HEK293T (cell line): Measurements from ENCODE around the gene CRTAC1.

Source experiments
- CTCF ChIA-PET: fragments of 350-600 bp; formaldehyde crosslinking; extraction: SDS; loops from one replicate; lab custom pipeline; 2021; ENCODE audit warnings: antibody characterized with exemption, inconsistent platforms; lab: Yijun Ruan, JAX
- POLR2A ChIA-PET: fragments of 350-600 bp; formaldehyde crosslinking; extraction: SDS; loops from one replicate; lab custom pipeline; 2020; ENCODE audit warnings: antibody characterized with exemption, inconsistent platforms; lab: Yijun Ruan, JAX
- DNase-seq: peaks from one replicate; pipeline ENCODE4 v3.0.0; 2012; ENCODE audit warnings: mixed read lengths; ENCODE audit errors: extremely low spot score
- ARNT ChIP-seq: fragments of 450-650 bp; IDR thresholded peaks from 2 replicates; pipeline ENCODE4 v1.6.1; 2017; ENCODE audit warnings: mild to moderate bottlenecking
- BHLHE40 ChIP-seq: fragments of 450-650 bp; IDR thresholded peaks from 2 replicates; pipeline ENCODE4 v1.6.1; 2016; ENCODE audit warnings: mild to moderate bottlenecking, moderate library complexity, borderline replicate concordance
- CTBP1 ChIP-seq: fragments of 450-650 bp; IDR thresholded peaks from 2 replicates; pipeline ENCODE4 v1.6.1; 2016; ENCODE audit warnings: borderline replicate concordance
- ELF4 ChIP-seq: fragments of 450-650 bp; IDR thresholded peaks from 2 replicates; pipeline ENCODE4 v1.6.1; 2017; ENCODE audit warnings: antibody characterized with exemption
- FOXA1 ChIP-seq: fragments of 450-650 bp; IDR thresholded peaks from 2 replicates; pipeline ENCODE4 v1.6.1; 2016; ENCODE audit warnings: mild to moderate bottlenecking
- FOXK2 ChIP-seq: fragments of 450-650 bp; IDR thresholded peaks from 2 replicates; pipeline ENCODE4 v1.6.1; 2016; ENCODE audit warnings: mild to moderate bottlenecking
- FOXM1 ChIP-seq: fragments of 450-650 bp; IDR thresholded peaks from 2 replicates; pipeline ENCODE4 v1.6.1; 2017; ENCODE audit warnings: mild to moderate bottlenecking, borderline replicate concordance
- HDGF ChIP-seq: fragments of 450-650 bp; IDR thresholded peaks from 2 replicates; pipeline ENCODE4 v1.6.1; 2017; ENCODE audit warnings: antibody characterized with exemption, borderline replicate concordance
- L3MBTL2 ChIP-seq: fragments of 450-650 bp; conservative IDR thresholded peaks from 2 replicates; pipeline ENCODE4 v1.6.1; 2016; ENCODE audit warnings: mild to moderate bottlenecking
- LEF1 ChIP-seq: fragments of 450-650 bp; IDR thresholded peaks from 2 replicates; pipeline ENCODE4 v1.6.1; 2017; ENCODE audit warnings: mild to moderate bottlenecking, borderline replicate concordance
- NFRKB ChIP-seq: fragments of 450-650 bp; IDR thresholded peaks from 2 replicates; pipeline ENCODE4 v1.6.1; 2016; ENCODE audit warnings: mild to moderate bottlenecking, moderate library complexity
- SP1 ChIP-seq: fragments of 450-650 bp; IDR thresholded peaks from 2 replicates; pipeline ENCODE4 v1.6.1; 2017
- SUZ12 ChIP-seq: fragments of 450-650 bp; IDR thresholded peaks from 2 replicates; pipeline ENCODE4 v1.6.1; 2016; ENCODE audit warnings: mild to moderate bottlenecking
- TARDBP ChIP-seq: fragments of 450-650 bp; IDR thresholded peaks from 2 replicates; pipeline ENCODE4 v1.6.1; 2016
- ZNF384 ChIP-seq: fragments of 450-650 bp; IDR thresholded peaks from 2 replicates; pipeline ENCODE4 v1.6.1; 2016
- TF ChIP-seq, protein P1 (sequence below): fragments of 450-650 bp; IDR thresholded peaks from 2 replicates; pipeline ENCODE4 v1.6.1; 2016

CRTAC1 gene

DNA sequence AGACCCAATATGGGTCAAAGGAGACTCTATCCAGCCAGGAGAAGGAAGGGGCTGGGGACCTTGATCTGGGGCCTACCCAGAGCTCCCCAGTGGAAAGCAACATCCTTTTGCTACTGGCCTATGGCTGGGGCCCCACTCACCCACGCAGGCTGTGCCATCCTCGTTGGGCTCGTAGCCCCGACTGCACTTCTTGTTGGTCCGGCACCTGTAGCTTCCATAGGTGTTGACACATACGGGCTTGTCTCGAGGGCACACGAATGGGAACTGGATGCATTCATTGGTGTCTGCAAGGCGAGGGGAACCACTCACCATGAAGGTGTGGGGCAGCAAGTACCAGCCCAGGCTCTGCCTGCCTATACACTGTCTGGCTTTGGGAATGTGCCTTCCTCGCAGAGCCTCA lies 150.3 kb downstream of the CRTAC1 start:
- ChIA-PET POLR2A (no interaction called here), CTCF (no interaction called here)
- no peak for DNase-seq
- TF ChIP-seq FOXA1 = no peak
- TF ChIP-seq, protein P1, sequence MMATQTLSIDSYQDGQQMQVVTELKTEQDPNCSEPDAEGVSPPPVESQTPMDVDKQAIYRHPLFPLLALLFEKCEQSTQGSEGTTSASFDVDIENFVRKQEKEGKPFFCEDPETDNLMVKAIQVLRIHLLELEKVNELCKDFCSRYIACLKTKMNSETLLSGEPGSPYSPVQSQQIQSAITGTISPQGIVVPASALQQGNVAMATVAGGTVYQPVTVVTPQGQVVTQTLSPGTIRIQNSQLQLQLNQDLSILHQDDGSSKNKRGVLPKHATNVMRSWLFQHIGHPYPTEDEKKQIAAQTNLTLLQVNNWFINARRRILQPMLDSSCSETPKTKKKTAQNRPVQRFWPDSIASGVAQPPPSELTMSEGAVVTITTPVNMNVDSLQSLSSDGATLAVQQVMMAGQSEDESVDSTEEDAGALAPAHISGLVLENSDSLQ = no peak
- no peak for TF ChIP-seq FOXK2
- TF ChIP-seq ARNT = no peak
- TF ChIP-seq HDGF = no peak
- no peak for TF ChIP-seq L3MBTL2

DNA sequence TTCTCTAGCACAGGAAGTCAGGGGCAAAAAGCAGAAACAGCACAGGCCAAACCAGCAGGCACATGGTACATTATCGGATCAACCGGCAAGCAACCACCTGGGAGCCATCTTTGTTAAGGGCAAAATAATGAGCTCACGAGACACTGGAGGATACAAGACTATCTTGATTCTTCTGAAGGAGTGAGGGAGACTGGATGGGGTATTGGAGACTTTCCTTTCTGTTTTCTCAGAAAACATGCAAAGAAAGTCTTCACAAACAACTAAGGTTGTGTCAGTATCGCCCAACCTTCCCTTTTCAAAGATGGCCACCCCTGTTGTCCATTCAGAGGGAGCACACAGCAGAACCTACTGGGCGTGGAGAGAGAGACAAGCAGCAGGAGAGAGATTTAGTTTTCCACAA lies 151.2 kb downstream of the CRTAC1 start:
- ChIA-PET POLR2A (no interaction called here), CTCF (no interaction called here)
- no peak for DNase-seq
- TF ChIP-seq FOXK2 = no peak
- no peak for TF ChIP-seq ARNT
- TF ChIP-seq L3MBTL2 = no peak
- no peak for TF ChIP-seq CTBP1
- TF ChIP-seq, protein P1 = no peak
- no peak for TF ChIP-seq HDGF
- TF ChIP-seq FOXM1 = no peak
- no peak for TF ChIP-seq TARDBP
- no peak for TF ChIP-seq FOXA1
- no peak for TF ChIP-seq BHLHE40
- TF ChIP-seq SUZ12 = no peak
- TF ChIP-seq LEF1 = no peak
- no peak for TF ChIP-seq ELF4
- no peak for TF ChIP-seq SP1
- TF ChIP-seq ZNF384 = no peak
- TF ChIP-seq NFRKB = no peak

DNA sequence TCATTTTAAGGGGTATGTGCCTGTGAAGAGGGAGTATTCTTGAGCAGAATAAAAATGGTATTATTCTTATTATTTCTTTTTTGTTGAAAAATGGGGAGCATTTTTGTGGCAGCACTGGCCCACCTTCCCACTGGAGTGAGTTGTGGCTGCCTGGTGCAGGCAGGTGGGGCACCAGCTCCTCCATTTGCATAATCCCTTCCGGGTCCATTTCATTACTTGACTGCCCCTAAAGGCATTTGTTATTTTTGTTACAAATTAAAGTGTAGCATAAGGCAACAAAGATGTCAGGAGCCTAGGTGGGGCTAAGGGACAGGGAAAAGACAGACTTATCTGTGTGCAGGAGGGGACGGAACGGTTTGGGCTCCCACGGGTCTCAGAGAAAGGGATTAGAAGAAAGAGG lies 154.0 kb downstream of the CRTAC1 start:
- ChIA-PET CTCF (interaction anchor here (0.9 kb wide), 1 partner anchor 12 kb away, joined by 3 read pairs; no protein-coding TSS in a partner anchor), POLR2A (interaction anchor here (1.7 kb wide), 1 partner anchor 13 kb away, joined by 3 read pairs; no protein-coding TSS in a partner anchor)
- TF ChIP-seq SP1 (no peak), FOXA1 (no peak), HDGF (no peak), LEF1 (no peak), CTBP1 (no peak), ARNT (no peak), FOXK2 (no peak), ELF4 (no peak), NFRKB (no peak), TARDBP (no peak), L3MBTL2 (no peak), ZNF384 (no peak), SUZ12 (no peak), FOXM1 (no peak), BHLHE40 (no peak)
- TF ChIP-seq, protein P1 = no peak
- no peak for DNase-seq

DNA sequence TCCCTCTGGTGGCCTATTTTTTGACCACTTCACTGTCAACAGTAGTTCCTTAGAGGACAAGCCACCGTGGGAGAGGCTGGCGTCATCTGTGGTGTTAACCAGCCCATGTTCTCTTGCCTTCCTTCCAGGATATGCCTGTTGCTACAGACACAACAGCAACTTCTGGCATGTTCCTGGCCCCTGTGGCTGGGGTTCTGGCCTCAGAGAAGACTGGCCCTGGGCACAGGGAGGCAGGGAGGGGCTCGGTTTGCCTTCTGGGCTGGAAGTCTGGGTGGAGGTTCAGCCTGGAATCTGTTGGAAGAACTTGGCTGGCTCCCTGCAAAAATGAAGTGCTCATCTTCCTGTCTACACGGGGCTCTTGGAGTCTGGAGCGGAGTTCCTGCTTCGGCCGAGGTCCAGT lies 155.0 kb downstream of the CRTAC1 start:
- ChIA-PET CTCF (no interaction called here), POLR2A (no interaction called here)
- DNase-seq = no peak

DNA sequence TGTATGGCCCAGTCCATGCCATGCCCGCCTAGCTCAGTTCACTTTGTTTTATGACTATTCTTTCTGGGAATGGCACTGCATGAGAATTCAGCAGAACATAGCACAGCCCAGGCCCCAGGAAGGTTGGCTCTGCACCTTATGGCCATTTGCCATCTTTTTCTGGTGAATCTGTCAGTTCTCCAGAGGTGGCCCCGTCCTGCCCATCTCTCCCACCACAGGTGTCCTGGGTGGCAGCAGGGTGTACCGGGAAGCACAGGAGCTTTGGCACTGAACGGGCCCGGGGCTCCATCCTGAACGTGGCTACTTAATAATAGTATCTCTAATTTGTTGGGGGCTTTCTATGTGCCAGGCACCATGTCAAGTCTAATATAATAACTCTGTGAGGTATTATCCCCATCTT lies 156.1 kb downstream of the CRTAC1 start:
- CTCF ChIA-PET = no interaction called here

More for the DNA sequence above, 155.0 kb downstream of the CRTAC1 start:
- no peak for TF ChIP-seq HDGF
- no peak for TF ChIP-seq FOXK2
- no peak for TF ChIP-seq ELF4
- TF ChIP-seq TARDBP = no peak
- no peak for TF ChIP-seq LEF1
- TF ChIP-seq CTBP1 = no peak
- no peak for TF ChIP-seq FOXM1
- no peak for TF ChIP-seq FOXA1
- no peak for TF ChIP-seq NFRKB
- no peak for TF ChIP-seq SUZ12
- TF ChIP-seq ARNT = no peak
- TF ChIP-seq, protein P1 = no peak

DNA sequence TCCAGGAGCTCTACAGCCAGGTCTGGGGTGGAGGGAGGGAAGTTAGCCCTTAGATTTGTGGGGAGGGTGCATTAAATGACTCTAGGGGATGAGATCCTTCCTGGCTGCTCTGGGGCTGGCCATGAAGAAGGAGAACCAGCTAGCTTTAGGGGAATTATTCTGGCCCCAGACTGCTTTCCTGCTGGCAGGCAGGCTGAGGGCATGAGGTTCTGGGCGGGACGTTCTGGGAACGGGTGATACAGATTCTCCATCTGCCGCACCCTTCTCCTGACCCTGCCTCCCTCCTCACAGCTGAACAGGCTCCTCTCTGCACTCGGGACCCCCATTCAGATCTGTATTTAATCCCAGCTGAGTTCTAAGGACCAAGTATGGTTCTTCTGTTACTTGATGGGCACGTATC lies 156.9 kb downstream of the CRTAC1 start:
- CTCF ChIA-PET = no interaction called here
- no peak for TF ChIP-seq SP1
- TF ChIP-seq ARNT = no peak
- POLR2A ChIA-PET = no interaction called here
- DNase-seq = no peak

More for the DNA sequence above, 156.1 kb downstream of the CRTAC1 start:
- POLR2A ChIA-PET = no interaction called here
- DNase-seq = no peak
- TF ChIP-seq SP1 (no peak), CTBP1 (no peak)
